Measurements from ENCODE around the gene ZCCHC8.

DNA sequence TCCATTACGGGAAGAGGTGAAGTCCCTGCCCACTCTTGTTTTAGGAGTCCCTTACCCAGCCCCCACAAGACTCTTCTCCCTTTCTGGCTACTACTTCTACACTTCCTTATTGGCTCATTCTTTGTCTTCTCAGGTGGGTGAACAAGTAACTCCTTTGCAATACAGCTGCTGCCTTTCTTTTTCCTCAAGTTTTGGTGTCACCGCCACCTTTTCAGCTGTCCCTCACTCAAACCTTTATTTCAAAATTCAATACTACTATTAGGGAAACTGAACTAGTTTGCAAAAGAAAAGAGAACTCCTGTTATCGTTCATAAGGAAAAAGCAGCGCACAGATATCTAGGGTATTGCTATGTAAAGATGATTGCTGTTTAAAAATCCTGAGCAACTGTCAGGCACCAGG lies 19.9 kb upstream of the ZCCHC8 start:
- no peak for TF ChIP-seq POLR2AphosphoS5 (IDR thresholded peaks at IDR 0.05; ENCODE audit: borderline replicate concordance, low read depth, low read length)
- TF ChIP-seq EZH2 (IDR thresholded peaks at IDR 0.05) = no peak
